GM12878 (cell line): ENCODE measurements around the gene CDC20B. TPM values are rescaled to one million over a fixed set of nuclear protein-coding genes. Genes with fewer than 3 reads are reported as not detected.

Source experiments
- ATAC-seq: fragments of 200-7000 bp; cut with Tn5 transposase; 3 replicates; pipeline ENCODE4 v1.9.1; 2020; ENCODE audit warnings: mild to moderate bottlenecking, moderate library complexity
- BruUV-seq: library from RNA; stranded (reverse); fragments of 400-500 nt; replicated peaks from 2 replicates; lab custom pipeline; 2021; lab: Mats Ljungman, UMichigan
- CTCF ChIA-PET: fragments of 300-600 bp; sonication (Branson Sonifier 250); formaldehyde crosslinking; extraction: SDS; loops from one replicate; lab custom pipeline; 2021; ENCODE audit warnings: inconsistent platforms; lab: Yijun Ruan, JAX
- POLR2A ChIA-PET: fragments of 350-600 bp; formaldehyde crosslinking; extraction: SDS; loops from one replicate; lab custom pipeline; 2021; ENCODE audit warnings: inconsistent platforms; lab: Charles Lee
- RAD21 ChIA-PET: fragments of 300-600 bp; sonication (Branson Sonifier 250); formaldehyde crosslinking; loops from one replicate; lab custom pipeline; 2023; ENCODE audit warnings: antibody characterized with exemption; ENCODE audit not compliant: unreplicated experiment; lab: Charles Lee
- SMC1A ChIA-PET: fragments of 300-600 bp; sonication (Branson Sonifier 250); formaldehyde crosslinking; loops from one replicate; lab custom pipeline; 2023; ENCODE audit not compliant: unreplicated experiment, uncharacterized antibody; lab: Charles Lee
- DNase-seq: peaks from one replicate; pipeline ENCODE4 v3.0.0-alpha.2; 2011; ENCODE audit warnings: low read depth, low spot score
- FAIRE-seq: peaks from 3 replicates; lab custom pipeline; 2011; peaks lifted over from hg19 to GRCh38; lab: Jason Lieb, UNC
- H2AFZ ChIP-seq: 2 replicates; pipeline ENCODE4 v1.6.0; 2011; ENCODE audit warnings: low read depth, low read length, control low read depth; ENCODE audit not compliant: control insufficient read depth
- H3K27ac ChIP-seq: 2 replicates; pipeline ENCODE4 v1.5.1; 2011; ENCODE audit warnings: control low read depth; ENCODE audit not compliant: control insufficient read depth, insufficient read depth
- H3K27me3 ChIP-seq, 2 experiments: replicated peaks in 1 of 2; 2 replicates each; pipeline versions ENCODE4 v1.6.0 to v1.6.1; 2011; ENCODE audit warnings: low read length in 1 of 2; ENCODE audit not compliant: control insufficient read depth in 2 of 2, insufficient read depth in 2 of 2
- H3K36me3 ChIP-seq, 2 experiments: 2 replicates each; pipeline ENCODE4 v1.5.1; 2011; ENCODE audit warnings: low read length in 1 of 2; ENCODE audit not compliant: control insufficient read depth in 2 of 2, insufficient read depth in 2 of 2
- H3K4me1 ChIP-seq: 2 replicates; pipeline ENCODE4 v1.6.1; 2011; ENCODE audit warnings: mild to moderate bottlenecking, low read length, moderate library complexity, mixed read lengths; ENCODE audit not compliant: control insufficient read depth, insufficient read depth
- H3K4me2 ChIP-seq: 2 replicates; pipeline ENCODE4 v1.6.0; 2011; ENCODE audit warnings: control low read depth; ENCODE audit not compliant: control insufficient read depth, insufficient read depth
- H3K4me3 ChIP-seq: fragments of 200-600 bp; sonication (generic); 2 replicates; pipeline ENCODE4 v1.5.1; 2016
- H3K79me2 ChIP-seq: 2 replicates; pipeline ENCODE4 v1.6.0; 2011; ENCODE audit warnings: low read length; ENCODE audit not compliant: control insufficient read depth, insufficient read depth
- H3K9ac ChIP-seq: 2 replicates; pipeline ENCODE4 v1.8.0; 2011; ENCODE audit warnings: low read length, control low read depth, mixed read lengths; ENCODE audit not compliant: control insufficient read depth, insufficient read depth
- H3K9me3 ChIP-seq: replicated peaks from 3 replicates; pipeline ENCODE4 v1.5.1; 2011; ENCODE audit warnings: mild to moderate bottlenecking, low read length; ENCODE audit not compliant: control insufficient read depth, insufficient read depth
- H4K20me1 ChIP-seq: 2 replicates; pipeline ENCODE4 v1.6.0; 2011; ENCODE audit not compliant: control insufficient read depth, insufficient read depth
- CHD2 ChIP-seq: IDR thresholded peaks from 2 replicates; pipeline ENCODE4 v1.6.1; 2011; ENCODE audit warnings: low read depth, low read length, improper control_type of control experiment, borderline replicate concordance
- EGR1 ChIP-seq, 2 experiments: IDR thresholded peaks; 1 replicate in 1 of 2; 2 replicates in 1 of 2; pipeline ENCODE4 v1.6.1; 2011 to 2012; ENCODE audit warnings: low read depth in 2 of 2, low read length in 2 of 2, borderline replicate concordance in 1 of 2, mild to moderate bottlenecking in 1 of 2, moderate library complexity in 1 of 2
- EP300 ChIP-seq, 2 experiments: fragments of 150-350 bp in 1 of 2; IDR thresholded peaks; 2 replicates each; pipeline ENCODE4 v1.6.1; 2011 to 2012; ENCODE audit warnings: low read depth in 2 of 2, low read length in 2 of 2, borderline replicate concordance in 1 of 2, improper control_type of control experiment in 1 of 2, inconsistent platforms in 1 of 2; ENCODE audit not compliant: control insufficient read depth in 1 of 2
- IRF5 ChIP-seq: fragments of 450-650 bp; IDR thresholded peaks from 2 replicates; pipeline ENCODE4 v1.6.1; 2017; ENCODE audit warnings: borderline replicate concordance
- POLR2AphosphoS5 ChIP-seq: IDR thresholded peaks from 2 replicates; pipeline ENCODE4 v1.6.1; 2011; ENCODE audit warnings: mild to moderate bottlenecking, low read length, inconsistent platforms
- RBBP5 ChIP-seq: fragments of 200-600 bp; sonication (generic); conservative IDR thresholded peaks from 2 replicates; pipeline ENCODE4 v1.6.1; 2016
- SMAD1 ChIP-seq: fragments of 450-650 bp; IDR thresholded peaks from 2 replicates; pipeline ENCODE4 v1.6.1; 2018; ENCODE audit warnings: mild to moderate bottlenecking, low read depth; ENCODE audit not compliant: partially characterized antibody
- TAF1 ChIP-seq: IDR thresholded peaks from 2 replicates; pipeline ENCODE4 v1.6.1; 2011; ENCODE audit warnings: mild to moderate bottlenecking, low read depth, low read length, borderline replicate concordance
- ZSCAN29 ChIP-seq: fragments of 450-650 bp; IDR thresholded peaks from 2 replicates; pipeline ENCODE4 v1.6.1; 2017; ENCODE audit warnings: mild to moderate bottlenecking, moderate library complexity
- WGBS: methylation state at CpG from one replicate; pipeline ENCODE4 v1.1.6; 2016; ENCODE audit warnings: low lambda C conversion rate; ENCODE audit not compliant: insufficient replicate concordance, insufficient coverage; ENCODE audit errors: missing lambda C conversion rate; 5-methylcytosine and 5-hydroxymethylcytosine counted together
- in situ Hi-C: fragments of 300-500 bp; cut with MboI; formaldehyde crosslinking; loops from 9 replicates; pipeline ENCODE4 v1.14.3; 2018; ENCODE audit warnings: mixed read lengths
- intact Hi-C: fragments of 100-400 bp; cut with micrococcal nuclease; formaldehyde crosslinking; loops from one replicate; pipeline ENCODE4 v1.14.2; 2022; ENCODE audit not compliant: unreplicated experiment
- polyA plus RNA-seq, 11 experiments: library from polyadenylated mRNA; depleted of rRNA in 4 of 11; unstranded in 6 of 11; stranded (reverse) in 5 of 11; fragments of >200 nt; fragmentation: Nextera tagmentation in 4 of 11; fragmentation: Illumina TruSeq in 1 of 11; extraction: Ambion mirVana in 4 of 11; extraction: Trizol in 1 of 11; gene quantifications; 1 replicate in 1 of 11; 2 replicates in 10 of 11; pipeline versions ENCODE4 v1.2.1 to v1.2.3, GENCODE V29; 2011 to 2016; ENCODE audit warnings: inconsistent platforms in 2 of 11, missing spikeins in 2 of 11, low read depth in 1 of 11
- total RNA-seq, 4 experiments: library from RNA; depleted of rRNA in 3 of 4; stranded (reverse); fragments of >200 nt in 3 of 4; fragmentation: Illumina TruSeq in 1 of 4; extraction: Trizol in 1 of 4; gene quantifications; 2 replicates each; pipeline versions ENCODE4 v1.2.1 to v1.2.3, GENCODE V29; 2013 to 2021
- TF ChIP-seq, protein P1 (sequence below), 3 experiments: IDR thresholded peaks in 2 of 3; conservative IDR thresholded peaks in 1 of 3; 2 replicates each; pipeline ENCODE4 v1.5.1; 2011; ENCODE audit warnings: low read depth in 3 of 3, low read length in 3 of 3, mild to moderate bottlenecking in 3 of 3, control low read depth in 2 of 3, moderate library complexity in 2 of 3, inconsistent platforms in 1 of 3, mixed read lengths in 1 of 3; ENCODE audit not compliant: control insufficient read depth in 2 of 3, insufficient read depth in 1 of 3; ENCODE audit errors: extremely low read depth in 1 of 3

Gene CDC20B
- total and polyA plus RNA-seq, 10 of the 15 experiments (the other 5 are each of a cell fraction or from before 2014, with no cell fraction given) = 0.05 to 0.11 TPM; not detected in 8

- no peak for TF ChIP-seq POLR2AphosphoS5
- no peaks in the 10 kb centered on the region for H3K9me3 ChIP-seq
- no peak overlapping the region for H3K27ac ChIP-seq
- in situ Hi-C loops (no loop called here), intact Hi-C loops (no loop called here)
- H3K36me3 ChIP-seq = no peaks in the 10 kb centered on the region
- no peak for DNase-seq
- ChIA-PET RAD21 (no interaction called here), POLR2A (interaction anchor here (0.6 kb wide), 1 partner anchor 52 kb away, joined by 4 read pairs; no protein-coding TSS in a partner anchor), SMC1A (no interaction called here), CTCF (interaction anchor here (0.7 kb wide), 1 partner anchor 16 kb away, joined by 3 read pairs; no protein-coding TSS in a partner anchor)
- H3K4me3 ChIP-seq = no peak overlapping the region
- peaks cover 3% of the 10 kb centered on the region; the same call in 1 of the 2 replicates for H3K4me1 ChIP-seq
- H4K20me1 ChIP-seq = no peaks in the 10 kb centered on the region
- ATAC-seq = no peak
- FAIRE-seq = no peak
- H3K27me3 ChIP-seq = peaks cover 14 to 33% of the 10 kb centered on the region in 2 experiments
- no peak overlapping the region for H3K4me2 ChIP-seq
- H2AFZ ChIP-seq = no peak overlapping the region
- WGBS = 19% methylated on average over 4 of the region's 4 CpGs
- H3K79me2 ChIP-seq = no peaks in the 10 kb centered on the region
- BruUV-seq = no TSS peak
- no peak overlapping the region for H3K9ac ChIP-seq
Measured at GRCh38 chr5:55218967-55219366, 46.0 kb upstream of the CDC20B start.

DNA sequence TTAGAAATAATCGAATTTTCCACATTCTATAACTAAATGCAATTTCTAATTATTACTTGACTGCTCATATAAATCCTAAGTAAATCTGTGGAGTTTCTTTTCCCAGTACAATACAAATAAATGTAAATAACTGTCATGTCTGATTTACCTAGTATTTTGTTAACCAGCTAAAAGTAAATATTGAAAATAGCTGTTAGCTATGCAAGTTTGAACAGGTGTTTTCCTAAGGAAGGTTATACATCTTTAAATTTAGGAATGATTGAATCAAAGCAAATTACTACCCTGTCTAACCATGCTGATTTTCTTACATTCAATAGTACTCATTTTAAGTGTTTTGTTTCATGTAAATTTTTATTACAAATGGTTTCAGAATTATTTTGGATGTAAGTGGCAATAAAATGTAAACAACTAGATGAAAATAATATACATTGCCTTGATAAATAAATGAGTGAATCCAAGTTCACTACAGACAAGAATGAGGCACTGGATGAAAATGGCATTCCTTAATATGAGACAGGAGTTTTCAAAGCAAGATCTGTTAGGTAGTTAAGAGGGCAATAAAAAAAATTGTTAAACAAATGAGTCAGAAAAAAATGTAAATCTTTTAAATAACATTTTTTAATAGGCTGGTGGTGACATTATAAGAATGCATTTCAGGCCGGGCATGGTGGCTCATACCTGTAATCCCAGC, 38.4 kb upstream of the CDC20B start:
- ATAC-seq (no peak), DNase-seq (no peak), FAIRE-seq (no peak)
- Histone ChIP-seq H2AFZ (no peak overlapping the region), H3K9ac (no peak overlapping the region), H3K4me3 (no peak overlapping the region), H3K9me3 (no peaks in the 10 kb centered on the region), H3K27ac (no peak overlapping the region), H3K27me3 (peaks cover 1 to 4% of the 10 kb centered on the region in 2 experiments; a peak in 2 of 4 replicates), H3K4me2 (no peak overlapping the region), H3K4me1 (no peaks in the 10 kb centered on the region), H3K79me2 (no peaks in the 10 kb centered on the region), H4K20me1 (no peaks in the 10 kb centered on the region), H3K36me3 (no peaks in the 10 kb centered on the region)
- no TSS peak for BruUV-seq
- ChIA-PET CTCF (interaction anchor here (0.8 kb wide), 1 partner anchor 14 kb away, joined by 3 read pairs; no protein-coding TSS in a partner anchor), POLR2A (interaction anchor here (0.6 kb wide), 1 partner anchor 39 kb away, joined by 4 read pairs; no protein-coding TSS in a partner anchor), SMC1A (no interaction called here), RAD21 (no interaction called here)
- in situ Hi-C loops = no loop called here
- 15% methylated on average over 2 of the region's 2 CpGs for WGBS
- intact Hi-C loops = no loop called here
- TF ChIP-seq CHD2 (no peak), RBBP5 (no peak), EP300 (IDR thresholded peaks at IDR 0.05; ENCODE audit: borderline replicate concordance in 1 of 2, control insufficient read depth in 1 of 2, low read depth in 2 of 2, low read length in 2 of 2) (no peak), TAF1 (no peak), ZSCAN29 (no peak), SMAD1 (no peak), EGR1 (IDR thresholded peaks at IDR 0.05; ENCODE audit: borderline replicate concordance in 1 of 2, low read depth in 2 of 2, low read length in 2 of 2) (no peak), IRF5 (no peak)
- TF ChIP-seq, protein P1, sequence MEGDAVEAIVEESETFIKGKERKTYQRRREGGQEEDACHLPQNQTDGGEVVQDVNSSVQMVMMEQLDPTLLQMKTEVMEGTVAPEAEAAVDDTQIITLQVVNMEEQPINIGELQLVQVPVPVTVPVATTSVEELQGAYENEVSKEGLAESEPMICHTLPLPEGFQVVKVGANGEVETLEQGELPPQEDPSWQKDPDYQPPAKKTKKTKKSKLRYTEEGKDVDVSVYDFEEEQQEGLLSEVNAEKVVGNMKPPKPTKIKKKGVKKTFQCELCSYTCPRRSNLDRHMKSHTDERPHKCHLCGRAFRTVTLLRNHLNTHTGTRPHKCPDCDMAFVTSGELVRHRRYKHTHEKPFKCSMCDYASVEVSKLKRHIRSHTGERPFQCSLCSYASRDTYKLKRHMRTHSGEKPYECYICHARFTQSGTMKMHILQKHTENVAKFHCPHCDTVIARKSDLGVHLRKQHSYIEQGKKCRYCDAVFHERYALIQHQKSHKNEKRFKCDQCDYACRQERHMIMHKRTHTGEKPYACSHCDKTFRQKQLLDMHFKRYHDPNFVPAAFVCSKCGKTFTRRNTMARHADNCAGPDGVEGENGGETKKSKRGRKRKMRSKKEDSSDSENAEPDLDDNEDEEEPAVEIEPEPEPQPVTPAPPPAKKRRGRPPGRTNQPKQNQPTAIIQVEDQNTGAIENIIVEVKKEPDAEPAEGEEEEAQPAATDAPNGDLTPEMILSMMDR (IDR thresholded peaks at IDR 0.05 in 2 of 3, conservative IDR thresholded peaks at IDR 0.05 in 1 of 3; ENCODE audit: control insufficient read depth in 2 of 3, extremely low read depth in 1 of 3, insufficient read depth in 1 of 3, low read depth in 3 of 3, low read length in 3 of 3) = no peak
